ENCODE results near the gene CDC42SE2.

- TF ChIP-seq SIN3A (IDR thresholded peaks at IDR 0.05; ENCODE audit: borderline replicate concordance, insufficient read depth, low read depth, low read length) (no peak), CTCF (IDR thresholded peaks at IDR 0.05) (no peak), TCF7L2 (IDR thresholded peaks at IDR 0.05; ENCODE audit: low read depth, low read length) (no peak)
These were observed 11.1 kb upstream of the CDC42SE2 start for GRCh38 chr5:131252824-131253171.
